GM06990 (cell line): Measurements from ENCODE around the gene NOL4L.

Source experiments
- DNase-seq: peaks from one replicate; pipeline ENCODE4 v3.0.0-alpha.2; 2011; ENCODE audit not compliant: insufficient read length; ENCODE audit errors: extremely low read depth
- H3K27me3 ChIP-seq: replicated peaks from 2 replicates; pipeline ENCODE4 v1.6.0; 2011; ENCODE audit warnings: low read length; ENCODE audit not compliant: control insufficient read depth, insufficient read depth
- H3K36me3 ChIP-seq: 2 replicates; pipeline ENCODE4 v1.5.1; 2011; ENCODE audit warnings: low read length; ENCODE audit not compliant: control insufficient read depth, insufficient read depth
- H3K4me3 ChIP-seq: replicated peaks from 2 replicates; pipeline ENCODE4 v1.5.1; 2011; ENCODE audit warnings: low read depth, mild to moderate bottlenecking, control low read depth, low read length
- CTCF ChIP-seq: IDR thresholded peaks from 2 replicates; pipeline ENCODE4 v1.5.1; 2011; ENCODE audit warnings: low read length, control low read depth, mild to moderate bottlenecking, inconsistent platforms; ENCODE audit not compliant: insufficient read depth, poor library complexity, severe bottlenecking

Gene NOL4L

GRCh38 chr20:32451682-32452461, 133.3 kb downstream of the NOL4L start:
- H3K36me3 ChIP-seq, result no peaks in the 10 kb centered on the region; the same call in none of the 2 replicates
- peak; percentile 19 for TF ChIP-seq CTCF
- H3K27me3 ChIP-seq, result no peaks in the 10 kb centered on the region
- no peak for DNase-seq
- no peak overlapping the region for H3K4me3 ChIP-seq

GRCh38 chr20:32451340-32451681, 133.8 kb downstream of the NOL4L start:
- H3K27me3 ChIP-seq, result no peaks in the 10 kb centered on the region
- H3K4me3 ChIP-seq, result no peak overlapping the region
- peaks cover 3% of the 10 kb centered on the region for H3K36me3 ChIP-seq
- TF ChIP-seq CTCF, result no peak
- no peak for DNase-seq

- H3K36me3 ChIP-seq, result peaks cover 5% of the 10 kb centered on the region
- H3K4me3 ChIP-seq, result no peak overlapping the region
- DNase-seq, result no peak
- TF ChIP-seq CTCF, result no peak
- no peaks in the 10 kb centered on the region for H3K27me3 ChIP-seq
Observed at GRCh38 chr20:32450484-32451061, 134.6 kb downstream of the NOL4L start.

GRCh38 chr20:32449890-32450401, 135.2 kb downstream of the NOL4L start:
- Histone ChIP-seq H3K27me3 (no peaks in the 10 kb centered on the region), H3K36me3 (peaks cover 5% of the 10 kb centered on the region), H3K4me3 (no peak overlapping the region)
- no peak for TF ChIP-seq CTCF
- DNase-seq, result no peak

- H3K36me3 ChIP-seq, result peaks cover 5% of the 10 kb centered on the region
- no peak for DNase-seq
- no peaks in the 10 kb centered on the region for H3K27me3 ChIP-seq
- no peak overlapping the region for H3K4me3 ChIP-seq
- no peak for TF ChIP-seq CTCF
Observed at GRCh38 chr20:32449057-32449889, 135.9 kb downstream of the NOL4L start.
